K562 (cell line): Measurements from ENCODE around the gene MAST1. TPM values are rescaled to one million over a fixed set of nuclear protein-coding genes. Genes with fewer than 3 reads are reported as not detected.

Source experiments
- CCNT2 ChIP-seq: IDR thresholded peaks from 2 replicates; pipeline ENCODE4 v1.6.1; 2011; ENCODE audit warnings: borderline replicate concordance, low read depth, mild to moderate bottlenecking, moderate library complexity, mixed read lengths, low read length; ENCODE audit not compliant: insufficient read length; ENCODE audit errors: extremely low read depth
- CREM ChIP-seq: IDR thresholded peaks from 2 replicates; pipeline ENCODE4 v1.6.1; 2014; ENCODE audit warnings: antibody characterized with exemption, low read depth
- DEAF1 ChIP-seq: fragments of 450-650 bp; formaldehyde crosslinking; IDR thresholded peaks from 2 replicates; pipeline ENCODE4 v1.4.0; 2020; ENCODE audit warnings: mild to moderate bottlenecking, moderate library complexity
- HCFC1 ChIP-seq: IDR thresholded peaks from 2 replicates; pipeline ENCODE4 v1.6.1; 2012; ENCODE audit warnings: low read depth, low read length, improper control_type of control experiment
- HMG20B ChIP-seq: fragments of 250-450 bp; sonication (Bioruptor Pico); IDR thresholded peaks from 2 replicates; pipeline ENCODE4 v1.5.0; 2021; ENCODE audit warnings: mild to moderate bottlenecking
- HNRNPL ChIP-seq: fragments of 200-400 bp; formaldehyde crosslinking; IDR thresholded peaks from 2 replicates; pipeline ENCODE4 v1.6.1; 2017; ENCODE audit warnings: low read depth, mild to moderate bottlenecking, low read length
- HNRNPLL ChIP-seq: fragments of 200-400 bp; formaldehyde crosslinking; IDR thresholded peaks from 2 replicates; pipeline ENCODE4 v1.6.1; 2017; ENCODE audit warnings: low read length, low read depth, mild to moderate bottlenecking; ENCODE audit not compliant: poor library complexity, severe bottlenecking
- PCBP1 ChIP-seq: fragments of 200-400 bp; formaldehyde crosslinking; IDR thresholded peaks from 2 replicates; pipeline ENCODE4 v1.6.1; 2018; ENCODE audit warnings: mild to moderate bottlenecking, low read depth, low read length; ENCODE audit not compliant: poor library complexity, severe bottlenecking
- POLR2B ChIP-seq: fragments of 450-650 bp; IDR thresholded peaks from 2 replicates; pipeline ENCODE4 v1.6.1; 2018; ENCODE audit warnings: low read depth; ENCODE audit not compliant: partially characterized antibody
- PURB ChIP-seq: sonication (generic); formaldehyde crosslinking; IDR thresholded peaks from 2 replicates; pipeline ENCODE4 v1.9.0; 2021; ENCODE audit warnings: low read depth, mild to moderate bottlenecking, missing genetic modification reagents
- SMAD1 ChIP-seq: fragments of 150-350 bp; IDR thresholded peaks from 2 replicates; pipeline ENCODE4 v1.6.1; 2014; ENCODE audit warnings: low read length, low read depth; ENCODE audit not compliant: partially characterized antibody
- STAT5A ChIP-seq: IDR thresholded peaks from 2 replicates; pipeline ENCODE4 v1.6.1; 2012; ENCODE audit warnings: low read length, inconsistent platforms, borderline replicate concordance
- TEAD4 ChIP-seq, 2 experiments: sonication (generic) in 1 of 2; formaldehyde crosslinking in 1 of 2; IDR thresholded peaks; 2 replicates each; pipeline versions ENCODE4 v1.6.1 to v1.8.0; 2012 to 2022; ENCODE audit warnings: borderline replicate concordance in 1 of 2, inconsistent platforms in 1 of 2, low read length in 1 of 2, mild to moderate bottlenecking in 1 of 2, missing genetic modification reagents in 1 of 2
- TGIF2 ChIP-seq: sonication (generic); formaldehyde crosslinking; IDR thresholded peaks from 2 replicates; pipeline ENCODE4 v1.8.1; 2022; ENCODE audit warnings: mild to moderate bottlenecking, missing genetic modification reagents, moderate library complexity
- THAP7 ChIP-seq: fragments of 250-450 bp; sonication (Bioruptor Pico); IDR thresholded peaks from 2 replicates; pipeline ENCODE4 v1.5.0; 2021
- USF2 ChIP-seq: sonication (generic); formaldehyde crosslinking; IDR thresholded peaks from 2 replicates; pipeline ENCODE4 v1.5.0; 2020; ENCODE audit warnings: missing genetic modification reagents
- ZBTB8A ChIP-seq: fragments of 450-650 bp; IDR thresholded peaks from 2 replicates; pipeline ENCODE4 v1.6.1; 2018; ENCODE audit warnings: mild to moderate bottlenecking, moderate library complexity; ENCODE audit not compliant: partially characterized antibody
- ZC3H8 ChIP-seq: fragments of 450-650 bp; IDR thresholded peaks from 2 replicates; pipeline ENCODE4 v1.6.1; 2017
- ZNF280A ChIP-seq: fragments of 450-650 bp; IDR thresholded peaks from 2 replicates; pipeline ENCODE4 v1.6.1; 2018; ENCODE audit warnings: mild to moderate bottlenecking, low read depth; ENCODE audit not compliant: partially characterized antibody
- ZNF384 ChIP-seq: IDR thresholded peaks from 2 replicates; pipeline ENCODE4 v1.6.1; 2012; ENCODE audit warnings: low read depth, low read length, improper control_type of control experiment
- polyA plus RNA-seq, 8 experiments: library from polyadenylated mRNA; depleted of rRNA in 4 of 8; stranded (reverse) in 5 of 8; unstranded in 3 of 8; fragments of >200 nt; fragmentation: Nextera tagmentation in 2 of 8; fragmentation: Illumina TruSeq in 1 of 8; extraction: Ambion mirVana in 2 of 8; extraction: Trizol in 1 of 8; gene quantifications; 2 replicates each; pipeline versions ENCODE4 v1.2.1 to v1.2.3, GENCODE V29; 2011 to 2014; ENCODE audit warnings: inconsistent platforms in 1 of 8, missing spikeins in 1 of 8
- total RNA-seq, 7 experiments: library from RNA; depleted of rRNA in 6 of 7; stranded (reverse); fragments of >200 nt in 6 of 7; fragmentation: Illumina TruSeq in 2 of 7; extraction: Trizol in 2 of 7; gene quantifications; 2 replicates each; pipeline versions ENCODE4 v1.2.1 to v1.2.3, GENCODE V29; 2011 to 2021; ENCODE audit warnings: low replicate concordance in 1 of 7
- TF ChIP-seq, protein P1 (sequence below): fragments of 250-450 bp; sonication (Bioruptor Pico); IDR thresholded peaks from 2 replicates; pipeline ENCODE4 v1.4.0; 2020; ENCODE audit warnings: mild to moderate bottlenecking

Gene MAST1
- total and polyA plus RNA-seq, 9 of the 15 experiments (the other 6 are each of a cell fraction or from before 2014, with no cell fraction given): 0.48 to 10.3 (median 3.9) TPM

- TF ChIP-seq PURB (CRISPR knock-in tag) (no peak), HCFC1 (no peak; the same call in 1 of the 2 replicates), POLR2B (peak; percentile 13), HNRNPLL (peak; percentile 38), ZNF384 (no peak; the same call in 1 of the 2 replicates), DEAF1 (no peak), CREM (peak; percentile 77; the same call in 1 of the 2 replicates), PCBP1 (no peak), SMAD1 (no peak), THAP7 (CRISPR knock-in tag) (peak; percentile 80; the same call in 1 of the 2 replicates), TGIF2 (CRISPR knock-in tag) (0 out of 2 replicates have a peak, but pooled peaks have one; percentile 81), HMG20B (CRISPR knock-in tag) (no peak), ZC3H8 (no peak), HNRNPL (no peak; the same call in none of the 2 replicates), ZBTB8A (no peak), TEAD4 (IDR thresholded peaks at IDR 0.05; ENCODE audit: low read length) (no peak), TEAD4 (CRISPR knock-in tag; IDR thresholded peaks at IDR 0.05; ENCODE audit: borderline replicate concordance) (no peak), USF2 (peak; percentile 69; the same call in 1 of the 2 replicates), ZNF280A (no peak), STAT5A (no peak), CCNT2 (peak; percentile 43)
- TF ChIP-seq, protein P1, sequence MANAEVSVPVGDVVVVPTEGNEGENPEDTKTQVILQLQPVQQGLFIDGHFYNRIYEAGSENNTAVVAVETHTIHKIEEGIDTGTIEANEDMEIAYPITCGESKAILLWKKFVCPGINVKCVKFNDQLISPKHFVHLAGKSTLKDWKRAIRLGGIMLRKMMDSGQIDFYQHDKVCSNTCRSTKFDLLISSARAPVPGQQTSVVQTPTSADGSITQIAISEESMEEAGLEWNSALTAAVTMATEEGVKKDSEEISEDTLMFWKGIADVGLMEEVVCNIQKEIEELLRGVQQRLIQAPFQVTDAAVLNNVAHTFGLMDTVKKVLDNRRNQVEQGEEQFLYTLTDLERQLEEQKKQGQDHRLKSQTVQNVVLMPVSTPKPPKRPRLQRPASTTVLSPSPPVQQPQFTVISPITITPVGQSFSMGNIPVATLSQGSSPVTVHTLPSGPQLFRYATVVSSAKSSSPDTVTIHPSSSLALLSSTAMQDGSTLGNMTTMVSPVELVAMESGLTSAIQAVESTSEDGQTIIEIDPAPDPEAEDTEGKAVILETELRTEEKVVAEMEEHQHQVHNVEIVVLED (CRISPR knock-in tag): no peak
Observed at GRCh38 chr19:12792051-12792852, 46.1 kb upstream of the MAST1 start (continued).
